HG02759 (cell line): ENCODE results near the gene TMCO4.

Experiments used
- ATAC-seq: cut with Tn5 transposase; IDR thresholded peaks from one replicate; pipeline ENCODE4 v1.9.1; 2021; ENCODE audit warnings: mild to moderate bottlenecking, moderate library complexity; ENCODE audit not compliant: unreplicated experiment

Gene TMCO4

GRCh38 chr1:19689085-19689757 is 110.5 kb downstream of the TMCO4 start:
- no peak for ATAC-seq

DNA sequence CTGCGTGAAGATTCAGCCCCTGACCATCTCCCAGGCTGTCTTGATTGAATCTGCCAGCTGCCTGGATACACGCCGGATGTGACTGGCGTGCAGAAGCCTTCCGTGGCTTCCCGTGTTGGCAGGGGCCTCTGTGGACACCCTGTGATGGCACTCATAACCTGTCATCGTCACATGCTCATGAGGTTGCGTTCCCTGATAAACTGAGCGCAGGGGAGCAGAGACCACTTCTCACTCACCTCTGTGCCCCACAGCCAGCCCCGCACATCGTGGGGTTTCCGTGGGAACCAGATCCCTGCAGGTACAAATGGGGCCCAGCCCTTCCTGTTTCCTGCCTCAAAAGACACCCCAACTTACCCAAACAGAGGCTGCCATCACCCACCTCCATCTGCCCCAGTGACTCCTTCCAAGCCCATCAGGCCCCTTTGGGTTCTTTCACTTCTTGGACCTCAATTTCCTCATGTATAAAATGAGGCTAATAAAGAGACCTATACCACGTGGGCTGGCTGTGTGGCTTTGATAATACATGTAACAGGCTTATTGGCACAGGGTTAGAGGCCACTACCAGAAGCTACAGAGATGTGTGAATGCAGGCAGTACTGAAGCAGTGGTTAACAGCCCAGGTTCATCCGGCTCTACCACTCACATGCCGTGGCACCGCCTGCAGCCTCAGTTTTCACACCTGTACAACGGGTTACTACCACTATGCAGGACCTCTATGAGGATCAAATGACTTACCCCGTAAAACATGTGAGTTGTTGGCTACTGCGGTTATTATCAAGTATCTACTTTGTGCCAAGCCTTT is 111.5 kb downstream of the TMCO4 start:
- no peak for ATAC-seq

GRCh38 chr1:19687414-19687813 is 112.3 kb downstream of the TMCO4 start:
- no peak for ATAC-seq

DNA sequence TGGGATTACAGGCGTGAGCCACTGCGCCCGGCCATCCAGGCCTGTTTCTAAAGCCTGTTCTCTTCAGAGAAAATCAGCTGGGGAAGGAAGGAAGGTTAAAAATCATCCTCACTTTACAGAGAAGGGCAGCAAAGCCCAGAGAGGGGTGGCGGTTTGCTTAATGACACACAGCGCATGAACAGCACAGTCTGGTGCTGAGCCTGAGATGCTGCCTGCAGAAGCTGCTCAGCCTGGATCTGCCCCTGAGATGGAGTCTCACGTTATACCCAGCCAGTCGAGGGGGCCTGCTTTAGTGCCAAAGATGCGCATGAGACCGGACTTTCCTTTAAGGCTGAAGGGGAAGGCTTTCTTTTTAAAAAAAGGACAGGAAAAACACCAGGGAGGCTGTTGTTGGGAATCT is 113.7 kb downstream of the TMCO4 start:
- ATAC-seq, result no peak

GRCh38 chr1:19684677-19685076 is 115.0 kb downstream of the TMCO4 start:
- no peak for ATAC-seq

- no peak for ATAC-seq
These were observed 116.4 kb downstream of the TMCO4 start for GRCh38 chr1:19683351-19683750.

DNA sequence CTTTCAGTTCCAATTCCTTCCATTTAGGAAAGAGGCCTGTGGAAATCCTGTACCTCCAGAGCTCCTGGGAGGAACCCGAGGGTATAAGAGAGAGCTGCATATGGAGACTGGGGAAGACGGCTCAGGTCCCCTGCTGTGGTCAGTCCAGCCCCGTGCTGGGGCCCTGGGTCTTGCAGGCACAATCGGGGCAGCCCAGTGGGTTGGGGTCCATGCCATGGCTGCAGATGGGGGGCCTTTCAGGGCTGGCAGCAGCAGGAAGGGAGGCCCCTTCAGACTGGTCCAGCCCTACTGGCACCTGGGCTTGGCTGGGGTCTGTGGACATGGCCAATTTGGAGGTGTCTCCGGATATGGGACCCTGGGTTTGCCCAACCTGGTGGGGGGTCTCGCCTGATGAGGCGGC is 116.8 kb downstream of the TMCO4 start:
- no peak for ATAC-seq

- ATAC-seq, result no peak
These were observed 117.5 kb downstream of the TMCO4 start for GRCh38 chr1:19682257-19682656.

- ATAC-seq, result no peak
These were observed 119.1 kb downstream of the TMCO4 start for GRCh38 chr1:19680644-19681043.

- no peak for ATAC-seq
These were observed 120.0 kb downstream of the TMCO4 start for GRCh38 chr1:19679691-19680090.

- ATAC-seq, result no peak
These were observed 120.7 kb downstream of the TMCO4 start for GRCh38 chr1:19678931-19679453.

DNA sequence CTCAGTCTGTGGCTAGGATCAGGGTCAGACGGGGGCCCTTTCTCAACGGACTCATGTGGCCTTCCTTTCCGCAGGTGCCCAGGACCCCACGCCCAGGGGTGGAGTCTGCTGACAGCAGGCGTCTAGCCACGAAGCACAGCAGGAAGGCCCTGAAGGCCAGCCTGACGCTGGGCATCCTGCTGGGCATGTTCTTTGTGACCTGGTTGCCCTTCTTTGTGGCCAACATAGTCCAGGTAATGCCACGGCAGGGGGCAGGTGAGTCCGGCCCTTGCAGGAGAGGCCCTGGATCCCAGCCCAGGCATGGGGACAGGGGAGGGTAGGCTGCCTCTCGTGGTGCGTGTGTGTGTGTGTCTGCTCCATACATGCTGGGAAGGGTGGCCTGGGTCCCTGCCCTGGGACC is 121.2 kb downstream of the TMCO4 start:
- no peak for ATAC-seq

DNA sequence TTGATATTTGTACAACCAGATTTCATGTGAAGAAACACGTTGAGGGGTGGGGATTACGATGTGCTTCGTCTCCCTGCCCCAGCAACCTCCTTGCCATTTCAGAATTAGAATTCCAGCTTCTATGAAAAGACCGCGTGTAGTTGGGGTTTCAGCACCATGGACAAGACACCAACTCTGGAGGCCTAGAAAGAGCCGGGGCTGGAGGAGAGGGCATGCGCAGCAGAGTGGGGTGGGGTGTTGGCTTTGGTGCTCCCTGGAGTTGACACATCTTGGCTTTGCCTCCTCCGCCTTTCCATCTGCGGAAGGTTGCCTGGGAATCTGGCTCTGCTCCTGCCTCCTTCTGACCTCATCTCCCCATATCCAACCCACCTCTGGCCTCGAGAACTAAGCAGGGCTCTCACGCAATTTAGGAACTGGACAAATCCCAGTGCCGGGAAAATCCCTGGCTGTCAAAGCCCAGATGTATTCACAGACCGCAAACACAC is 123.2 kb downstream of the TMCO4 start:
- no peak for ATAC-seq

DNA sequence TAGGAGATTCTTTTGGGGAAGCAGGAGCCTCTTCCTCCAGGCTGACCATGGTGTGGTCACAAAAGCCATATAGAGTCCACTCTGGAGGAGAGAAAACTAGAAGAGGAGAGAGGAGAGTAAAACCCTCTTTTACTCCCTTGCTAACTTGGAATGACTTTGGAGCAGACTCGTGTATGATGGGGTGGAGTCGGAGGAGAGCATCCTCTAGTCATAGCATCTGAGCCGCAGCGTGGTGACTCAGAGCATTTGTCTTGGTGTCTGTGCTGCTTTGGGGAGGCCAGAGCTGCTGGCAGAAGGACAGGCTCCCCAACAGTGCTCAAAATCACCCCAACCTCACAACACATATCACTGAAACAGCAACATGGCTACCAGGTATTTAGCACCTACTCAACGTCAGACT is 123.9 kb downstream of the TMCO4 start:
- ATAC-seq, result no peak

GRCh38 chr1:19672237-19672636 is 127.5 kb downstream of the TMCO4 start:
- no peak for ATAC-seq

GRCh38 chr1:19670787-19671186 is 128.9 kb downstream of the TMCO4 start:
- no peak for ATAC-seq

GRCh38 chr1:19668888-19669287 is 130.8 kb downstream of the TMCO4 start:
- ATAC-seq, result no peak

DNA sequence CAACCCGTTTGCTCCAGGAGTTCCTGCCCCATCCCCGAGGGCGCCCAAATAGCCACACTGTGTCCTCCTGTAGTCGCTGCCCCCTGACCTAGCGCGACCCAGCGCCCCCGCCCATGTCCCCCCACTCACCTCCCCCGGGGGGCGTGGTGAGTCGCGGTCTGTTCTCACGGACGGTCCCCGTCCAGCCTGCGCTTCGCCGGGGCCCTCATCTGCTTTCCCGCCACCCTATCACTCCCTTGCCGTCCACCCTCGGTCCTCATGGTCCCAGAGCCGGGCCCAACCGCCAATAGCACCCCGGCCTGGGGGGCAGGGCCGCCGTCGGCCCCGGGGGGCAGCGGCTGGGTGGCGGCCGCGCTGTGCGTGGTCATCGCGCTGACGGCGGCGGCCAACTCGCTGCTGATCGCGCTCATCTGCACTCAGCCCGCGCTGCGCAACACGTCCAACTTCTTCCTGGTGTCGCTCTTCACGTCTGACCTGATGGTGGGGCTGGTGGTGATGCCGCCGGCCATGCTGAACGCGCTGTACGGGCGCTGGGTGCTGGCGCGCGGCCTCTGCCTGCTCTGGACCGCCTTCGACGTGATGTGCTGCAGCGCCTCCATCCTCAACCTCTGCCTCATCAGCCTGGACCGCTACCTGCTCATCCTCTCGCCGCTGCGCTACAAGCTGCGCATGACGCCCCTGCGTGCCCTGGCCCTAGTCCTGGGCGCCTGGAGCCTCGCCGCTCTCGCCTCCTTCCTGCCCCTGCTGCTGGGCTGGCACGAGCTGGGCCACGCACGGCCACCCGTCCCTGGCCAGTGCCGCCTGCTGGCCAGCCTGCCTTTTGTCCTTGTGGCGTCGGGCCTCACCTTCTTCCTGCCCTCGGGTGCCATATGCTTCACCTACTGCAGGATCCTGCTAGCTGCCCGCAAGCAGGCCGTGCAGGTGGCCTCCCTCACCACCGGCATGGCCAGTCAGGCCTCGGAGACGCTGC is 133.9 kb downstream of the TMCO4 start:
- ATAC-seq, result no peak

- no peak for ATAC-seq
These were observed 134.6 kb downstream of the TMCO4 start for GRCh38 chr1:19665186-19665495.

DNA sequence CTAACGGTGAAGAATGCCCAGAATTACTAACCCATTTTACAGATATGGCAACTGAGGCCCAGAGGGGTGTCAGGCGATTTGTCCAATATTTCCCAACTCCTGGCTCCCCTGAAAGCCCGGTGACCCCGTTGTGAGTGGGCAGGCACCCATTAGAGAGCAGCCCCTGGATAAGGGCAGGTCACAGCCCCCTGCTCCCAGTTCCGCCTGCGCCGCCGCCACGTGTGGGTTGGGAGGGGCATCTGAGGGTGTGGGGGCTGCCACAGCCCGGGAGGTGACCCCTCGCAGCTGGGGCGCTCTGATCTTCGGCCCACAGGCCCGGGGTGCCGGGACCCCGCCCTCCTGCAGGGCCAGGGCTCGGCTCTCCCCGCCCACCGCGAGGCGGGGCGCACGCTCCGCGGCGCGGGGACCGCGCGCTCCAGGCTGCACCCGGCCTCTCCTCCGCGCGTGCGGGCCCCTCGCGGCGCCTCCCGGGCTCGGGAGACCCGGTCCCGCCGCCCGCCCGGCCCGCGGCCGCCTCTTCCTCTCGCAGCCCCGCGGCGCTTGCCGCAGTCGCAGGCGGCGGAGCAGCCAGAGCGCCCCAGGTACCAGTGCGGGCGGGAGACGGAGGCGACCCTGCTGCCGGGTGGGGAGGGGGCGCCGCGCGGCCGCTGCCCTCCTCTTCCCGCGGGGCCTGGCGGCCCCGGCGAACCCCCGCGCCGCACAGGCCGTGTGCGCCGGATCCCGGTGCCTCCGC is 135.1 kb downstream of the TMCO4 start, which contains the start of gene HTR6:
TSS of gene HTR6 (plus strand) at position 423 of the 733 bp plus-strand sequence. CDS start 879 bp downstream, outside the sequence.
- no peak for ATAC-seq
